ENCODE measurements around the gene WAS.

DNA sequence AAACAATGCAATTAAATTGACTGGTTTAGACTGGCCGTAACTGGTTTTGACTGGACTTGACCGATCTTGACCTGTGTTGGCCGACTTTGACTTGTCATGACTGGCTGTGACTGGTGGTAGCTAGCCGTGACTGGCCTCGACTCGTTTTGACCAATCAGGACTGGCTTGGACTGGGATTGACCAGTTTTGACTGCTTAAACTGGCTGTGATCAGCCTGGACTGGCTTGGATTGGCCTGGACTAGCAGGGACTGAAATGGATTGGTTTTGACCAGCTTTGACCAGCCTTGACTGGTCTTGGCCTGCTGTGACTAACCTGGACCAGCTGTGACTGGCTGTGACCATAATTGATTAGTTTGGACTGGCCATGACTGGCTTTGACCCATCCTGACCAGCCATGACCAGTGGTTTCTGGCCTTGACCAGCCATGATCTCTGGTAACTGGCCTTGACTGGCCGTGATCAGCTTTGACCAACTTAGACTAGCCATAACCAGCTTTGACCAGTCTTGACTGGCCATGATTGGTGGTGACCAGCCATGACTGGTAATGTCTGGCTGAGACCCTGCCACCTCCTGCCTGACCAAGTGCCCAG is 26.0 kb downstream of the WAS start:
- no peak for TF ChIP-seq GATA2 (IDR thresholded peaks at IDR 0.05; ENCODE audit: low read depth, low read length)
- no peak for TF ChIP-seq GATA3 (IDR thresholded peaks at IDR 0.05; ENCODE audit: low read depth, low read length)

Data from SH-SY5Y (cell line).